Adrenal gland (tissue), 12 donors: ENCODE results near the gene MARK1. TPM values are rescaled to one million over a fixed set of nuclear protein-coding genes. Genes with fewer than 3 reads are reported as not detected.

Experiments
- DNase-seq, 7 donors: peaks; one replicate each; pipeline ENCODE4 v3.0.0-alpha.2; 2019 to 2020
- H3K27ac ChIP-seq, 5 donors: fragments of 200-600 bp; sonication (generic) in 4 of 5; 1 replicate in 3 of 5; 2 replicates in 2 of 5; pipeline versions ENCODE4 v1.5.1 to v1.8.0; 2016 to 2020; ENCODE audit warnings: mild to moderate bottlenecking in 1 of 5
- H3K27me3 ChIP-seq: fragments of 200-600 bp; 2 replicates; pipeline ENCODE4 v1.8.0; 2021
- H3K36me3 ChIP-seq, 2 donors: fragments of 200-600 bp; replicated peaks in 1 of 2; 1 replicate in 1 of 2; 2 replicates in 1 of 2; pipeline versions ENCODE4 v1.5.1 to v1.8.0; 2018 to 2022
- H3K4me1 ChIP-seq, 2 donors: fragments of 200-600 bp; replicated peaks in 1 of 2; 1 replicate in 1 of 2; 2 replicates in 1 of 2; pipeline versions ENCODE4 v1.5.1 to v1.8.0; 2018 to 2021
- H3K4me3 ChIP-seq, 4 donors: fragments of 200-600 bp; sonication (generic) in 3 of 4; one replicate each; pipeline ENCODE4 v1.5.1; 2016 to 2018
- H3K9me3 ChIP-seq, 3 donors: fragments of 200-600 bp; sonication (generic) in 1 of 3; replicated peaks in 1 of 3; 1 replicate in 2 of 3; 2 replicates in 1 of 3; pipeline versions ENCODE4 v1.5.1 to v1.8.0; 2016 to 2021
- POLR2A ChIP-seq, 2 donors: fragments of 450-650 bp; IDR thresholded peaks; one replicate each; pipeline ENCODE4 v1.6.1; 2017; ENCODE audit warnings: antibody characterized with exemption in 2 of 2, mild to moderate bottlenecking in 2 of 2, moderate library complexity in 1 of 2
- WGBS, 4 donors: extraction: QIAGEN DNeasy Blood & Tissue Kit in 2 of 4; methylation state at CpG; one replicate each; pipeline versions ENCODE4 v1.1.5 to v1.1.7; 2013 to 2017; 5-methylcytosine and 5-hydroxymethylcytosine counted together
- intact Hi-C, 2 donors: fragments of 100-400 bp; cut with DNase I; formaldehyde crosslinking; loops; one replicate each; pipeline versions ENCODE4 v1.14.1 to v1.15.0; 2022 to 2023
- polyA plus RNA-seq, 3 donors: library from polyadenylated mRNA; stranded (reverse); fragments of 200-250 nt in 2 of 3; fragments of 350-450 nt in 1 of 3; fragmentation: Illumina TruSeq in 1 of 3; extraction: RNeasy Lipid Tissue Mini Kit (QIAGEN cat#74804) in 1 of 3; gene quantifications; one replicate each; pipeline ENCODE4 v1.2.3, GENCODE V29; 2013 to 2014
- small RNA-seq, 2 donors: library from RNA; depleted of rRNA; stranded (forward); fragments of <200 nt; gene quantifications; one replicate each; pipeline ENCODE3, GENCODE V24; 2016
- total RNA-seq, 9 donors: library from RNA; depleted of rRNA in 4 of 9; stranded (reverse); fragments of >200 nt in 4 of 9; fragments of 120-200 nt in 1 of 9; fragmentation: NEBNext Ultra II Directional in 1 of 9; extraction: Animal tissue kit (Norgen Biotek cat#: 25700) in 1 of 9; gene quantifications; one replicate each; pipeline versions ENCODE4 v1.1.0 to v1.2.4, GENCODE V29; 2013 to 2023
- TF ChIP-seq, protein P1 (sequence below), 6 experiments: fragments of 450-650 bp in 4 of 6; fragments of 200-600 bp in 2 of 6; sonication (generic) in 1 of 6; IDR thresholded peaks; 1 replicate in 5 of 6; 2 replicates in 1 of 6; pipeline versions ENCODE4 v1.5.1 to v1.8.0; 2016 to 2021; ENCODE audit warnings: antibody characterized with exemption in 6 of 6, mild to moderate bottlenecking in 2 of 6, moderate library complexity in 1 of 6
- donor health status: healthy with polysubstance abuse.
- donor health status: Bipolar disorder and iron deficiency.
- donor health status: DM: yes; HTN: yes; CAD: no.
- donor health status: DM: no; HTN: no; CAD: no.
- donor health status: DM: no; HTN: no; CAD: no.
- donor health status: DM: yes; HTN: yes; CAD: no.

MARK1 gene
- total and polyA plus RNA-seq, 12 donors, result 1.7 to 9.1 (median 3.9) TPM

DNA sequence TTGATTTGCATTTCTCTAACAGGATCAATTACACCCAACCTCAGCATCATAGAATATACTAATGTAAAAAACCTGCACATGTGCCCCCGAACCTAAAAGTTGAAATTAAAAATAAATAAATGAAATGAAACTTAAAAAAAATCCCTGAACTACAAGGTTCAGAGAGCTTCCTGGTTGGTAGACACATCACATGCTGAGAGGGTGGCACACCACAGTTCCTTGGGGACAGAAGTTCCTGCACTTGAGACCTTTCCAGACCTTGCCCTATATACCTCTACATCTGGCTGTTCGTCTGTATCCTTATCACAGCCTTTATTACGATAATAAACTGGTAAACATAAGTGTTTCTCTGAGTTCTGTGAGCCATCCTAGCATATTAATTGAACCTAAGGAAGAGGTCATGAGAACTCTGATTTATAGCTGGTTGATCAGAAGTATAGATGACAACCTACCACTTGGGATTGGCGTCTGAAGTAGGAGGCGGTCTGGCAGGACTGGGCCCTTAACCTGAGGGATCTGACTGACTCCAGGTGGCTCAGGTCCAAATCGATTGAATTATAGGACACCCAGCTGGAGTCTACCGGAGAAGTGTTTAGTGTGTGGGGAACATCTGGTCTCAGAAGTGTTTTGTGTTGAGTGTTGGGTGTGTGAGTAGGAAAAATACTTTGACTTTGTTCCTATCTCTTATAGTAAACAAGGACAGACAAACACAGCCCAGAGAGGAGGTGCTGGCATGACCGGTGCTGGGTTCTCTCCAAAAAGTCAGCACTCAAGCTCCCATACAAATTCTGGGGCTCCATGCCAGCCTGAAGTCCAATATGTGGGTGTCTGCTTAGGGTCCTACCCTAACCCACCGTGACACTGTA lies 181.2 kb downstream of the MARK1 start:
- Histone ChIP-seq H3K4me3 (no peak overlapping the region), H3K36me3 (no peaks in the 10 kb centered on the region), H3K27me3 (no peaks in the 10 kb centered on the region), H3K27ac (no peak overlapping the region), H3K9me3 (no peaks in the 10 kb centered on the region), H3K4me1 (no peaks in the 10 kb centered on the region)
- TF ChIP-seq, protein P1, sequence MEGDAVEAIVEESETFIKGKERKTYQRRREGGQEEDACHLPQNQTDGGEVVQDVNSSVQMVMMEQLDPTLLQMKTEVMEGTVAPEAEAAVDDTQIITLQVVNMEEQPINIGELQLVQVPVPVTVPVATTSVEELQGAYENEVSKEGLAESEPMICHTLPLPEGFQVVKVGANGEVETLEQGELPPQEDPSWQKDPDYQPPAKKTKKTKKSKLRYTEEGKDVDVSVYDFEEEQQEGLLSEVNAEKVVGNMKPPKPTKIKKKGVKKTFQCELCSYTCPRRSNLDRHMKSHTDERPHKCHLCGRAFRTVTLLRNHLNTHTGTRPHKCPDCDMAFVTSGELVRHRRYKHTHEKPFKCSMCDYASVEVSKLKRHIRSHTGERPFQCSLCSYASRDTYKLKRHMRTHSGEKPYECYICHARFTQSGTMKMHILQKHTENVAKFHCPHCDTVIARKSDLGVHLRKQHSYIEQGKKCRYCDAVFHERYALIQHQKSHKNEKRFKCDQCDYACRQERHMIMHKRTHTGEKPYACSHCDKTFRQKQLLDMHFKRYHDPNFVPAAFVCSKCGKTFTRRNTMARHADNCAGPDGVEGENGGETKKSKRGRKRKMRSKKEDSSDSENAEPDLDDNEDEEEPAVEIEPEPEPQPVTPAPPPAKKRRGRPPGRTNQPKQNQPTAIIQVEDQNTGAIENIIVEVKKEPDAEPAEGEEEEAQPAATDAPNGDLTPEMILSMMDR (IDR thresholded peaks at IDR 0.05), result no peak
- no peak for TF ChIP-seq POLR2A (IDR thresholded peaks at IDR 0.05)
- intact Hi-C loops, result no loop called here
- 64 to 76% (median 73%) methylated on average over 9 of the region's 9 CpGs for WGBS, 4 donors
- no peak for DNase-seq

DNA sequence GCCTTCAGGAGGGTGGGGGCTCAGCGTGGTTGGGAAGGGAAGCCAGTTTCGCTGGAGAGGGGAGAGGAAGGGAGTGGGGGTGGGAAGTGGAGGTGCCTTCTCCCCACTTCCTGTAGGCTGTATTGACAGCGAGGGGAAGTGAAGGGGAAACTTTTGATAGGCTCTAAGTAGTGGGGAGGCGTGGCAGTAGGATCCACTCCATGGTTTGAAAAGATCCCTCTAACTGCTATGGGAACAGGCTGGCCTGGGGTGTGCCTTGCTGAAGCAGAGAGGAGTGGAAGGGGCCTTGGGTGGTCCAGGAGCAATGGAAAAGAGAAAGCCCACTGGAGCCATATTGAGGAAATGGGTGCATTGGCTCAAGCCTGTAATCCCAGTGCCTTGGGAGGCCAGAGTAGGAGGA lies 182.4 kb downstream of the MARK1 start:
- H3K27ac ChIP-seq, result no peak overlapping the region
- no peaks in the 10 kb centered on the region for H3K27me3 ChIP-seq
- DNase-seq, result no peak
- no peak for TF ChIP-seq POLR2A (IDR thresholded peaks at IDR 0.05)
- TF ChIP-seq, protein P1 (IDR thresholded peaks at IDR 0.05), result no peak
- intact Hi-C loops, result no loop called here
- no peaks in the 10 kb centered on the region for H3K4me1 ChIP-seq
- no peaks in the 10 kb centered on the region for H3K36me3 ChIP-seq
- no peaks in the 10 kb centered on the region for H3K9me3 ChIP-seq
- 70 to 78% (median 72%) methylated on average over 4 of the region's 4 CpGs for WGBS, 4 donors
- no peak overlapping the region for H3K4me3 ChIP-seq

DNA sequence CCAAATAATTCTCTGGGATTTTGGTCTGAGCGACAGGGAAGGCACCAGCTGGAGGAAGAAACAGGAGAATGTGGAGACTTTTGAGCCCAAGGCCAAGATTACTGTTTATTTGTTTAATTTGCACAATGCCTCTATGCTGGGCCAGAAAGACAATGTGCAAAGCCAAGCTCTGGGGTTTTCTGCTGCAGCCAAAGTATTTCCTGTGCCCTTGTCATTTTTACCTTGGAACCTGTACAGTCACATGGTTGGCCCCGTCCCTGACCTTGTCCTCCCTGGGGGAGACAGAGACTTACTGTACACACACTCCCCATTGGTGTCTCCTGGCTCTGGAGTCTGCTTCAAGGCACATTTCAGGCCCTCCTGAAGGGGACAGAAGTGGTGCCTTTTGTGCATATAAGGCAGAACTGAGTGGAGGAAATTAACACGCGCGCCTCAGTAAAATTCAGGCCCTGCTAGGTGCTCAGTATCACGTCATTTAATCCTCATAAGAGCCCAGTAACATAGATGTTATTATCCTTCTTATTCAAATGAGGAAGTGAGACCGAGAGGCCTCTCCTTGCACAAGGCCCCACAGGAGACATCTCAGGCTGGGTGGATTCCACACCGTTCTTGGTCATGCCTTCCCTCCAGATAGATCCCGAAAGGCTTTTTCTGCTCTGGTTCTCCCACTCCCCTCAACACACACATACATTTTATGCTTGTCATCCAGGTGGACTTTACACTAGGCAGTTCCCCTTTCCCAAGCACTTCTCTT lies 183.3 kb downstream of the MARK1 start:
- intact Hi-C loops, result no loop called here
- WGBS, 4 donors, result 68 to 70% (median 69%) methylated on average over 9 of the region's 9 CpGs

More for the DNA sequence above, 183.3 kb downstream of the MARK1 start:
- Histone ChIP-seq H3K27ac (no peak overlapping the region), H3K4me1 (no peaks in the 10 kb centered on the region), H3K27me3 (no peaks in the 10 kb centered on the region), H3K9me3 (peaks cover 0 to 7% (median 0%) of the 10 kb centered on the region in 3 donors), H3K36me3 (no peaks in the 10 kb centered on the region), H3K4me3 (no peak overlapping the region)
- TF ChIP-seq, protein P1 (IDR thresholded peaks at IDR 0.05), result no peak
- TF ChIP-seq POLR2A (IDR thresholded peaks at IDR 0.05), result no peak
- DNase-seq, result no peak

Small RNAs within 50 kb of the gene (small RNA-seq; reads per million reads assigned to genes)
- 0 reads per million in 2 donors for gene RN7SL464P

Other genes starting within 250 kb of the MARK1 start
- gene C1orf115, start 162.2 kb downstream of the MARK1 start, total RNA-seq, result 10 to 100 TPM in 1 of 9 donors, 1 to 10 TPM in 8; 1.1 to 12.7 (median 6.8) TPM
- 1 to 10 TPM; 4.5 to 7.7 (median 7.3) TPM for gene C1orf115, start 162.2 kb downstream of the MARK1 start, polyA plus RNA-seq
- gene MTARC2, start 220.2 kb downstream of the MARK1 start, total RNA-seq, result 10 to 100 TPM; 18.3 to 48.6 (median 30.4) TPM
- 10 to 100 TPM; 13.7 to 46.1 (median 23.5) TPM for gene MTARC2, start 220.2 kb downstream of the MARK1 start, polyA plus RNA-seq